NK-92 (cell line): ENCODE results near the gene CCDC188.

Experiments
- DNase-seq: peaks from one replicate; lab custom pipeline; 2025; ENCODE audit not compliant: unreplicated experiment; lab: John Stamatoyannopoulos, UW

Gene CCDC188

GRCh38 chr22:20135806-20136602, 14.9 kb downstream of the CCDC188 start:
- DNase-seq: no peak

DNA sequence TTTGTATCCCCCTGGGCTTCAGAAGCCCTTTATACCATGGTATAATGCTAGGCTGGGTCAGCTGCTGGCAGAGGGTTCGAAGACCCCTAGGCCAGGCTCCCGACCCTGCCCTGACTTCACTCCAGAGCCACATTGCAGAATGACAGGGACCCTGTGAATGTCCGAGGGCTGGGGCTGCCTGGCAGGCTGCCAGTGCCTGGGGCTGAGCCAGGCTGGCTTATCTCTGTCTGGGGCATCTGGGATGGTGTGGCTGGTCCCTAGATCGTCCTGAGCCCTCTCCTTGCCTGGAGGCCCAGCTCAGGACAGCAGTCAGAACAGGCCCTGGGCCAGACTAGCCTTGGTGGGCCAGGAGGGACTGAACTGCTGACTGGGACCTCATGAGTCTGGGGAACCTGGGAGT, 15.6 kb downstream of the CCDC188 start:
- DNase-seq: no peak

- no peak for DNase-seq
Observed at GRCh38 chr22:20133930-20134549, 16.8 kb downstream of the CCDC188 start.

GRCh38 chr22:20132686-20133246, 18.1 kb downstream of the CCDC188 start:
- DNase-seq: no peak

GRCh38 chr22:20131859-20132685, 18.8 kb downstream of the CCDC188 start:
- no peak for DNase-seq

DNA sequence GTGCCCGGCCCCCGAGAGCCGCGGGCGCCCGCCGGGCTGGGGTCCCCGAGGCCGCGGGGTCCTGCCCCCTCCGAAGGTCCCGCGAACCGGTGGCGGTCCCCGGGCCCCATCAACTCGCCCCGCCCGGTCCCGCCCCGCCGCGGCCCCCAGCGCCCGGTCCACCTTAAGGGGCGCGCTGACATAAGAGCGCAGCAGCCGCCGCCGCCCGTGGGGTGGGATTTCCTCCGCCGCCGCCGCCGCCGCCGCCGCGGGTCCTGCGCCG, 19.3 kb downstream of the CCDC188 start, which contains the start of gene ZDHHC8:
ZDHHC8 (plus strand) TSS at position 208 of the 262 bp plus-strand sequence. CDS start 144 bp downstream, outside the sequence.
- DNase-seq: no peak

- no peak for DNase-seq
Observed at GRCh38 chr22:20130731-20131596, 19.9 kb downstream of the CCDC188 start.

GRCh38 chr22:20130319-20130718, 20.5 kb downstream of the CCDC188 start:
- DNase-seq: no peak

GRCh38 chr22:20129747-20130014, 21.2 kb downstream of the CCDC188 start:
- no peak for DNase-seq

- no peak for DNase-seq
Observed at GRCh38 chr22:20128902-20129746, 21.7 kb downstream of the CCDC188 start.

- no peak for DNase-seq
Observed at GRCh38 chr22:20128619-20128901, 22.3 kb downstream of the CCDC188 start.

- DNase-seq: no peak
Observed at GRCh38 chr22:20127869-20128618, 22.8 kb downstream of the CCDC188 start.

DNA sequence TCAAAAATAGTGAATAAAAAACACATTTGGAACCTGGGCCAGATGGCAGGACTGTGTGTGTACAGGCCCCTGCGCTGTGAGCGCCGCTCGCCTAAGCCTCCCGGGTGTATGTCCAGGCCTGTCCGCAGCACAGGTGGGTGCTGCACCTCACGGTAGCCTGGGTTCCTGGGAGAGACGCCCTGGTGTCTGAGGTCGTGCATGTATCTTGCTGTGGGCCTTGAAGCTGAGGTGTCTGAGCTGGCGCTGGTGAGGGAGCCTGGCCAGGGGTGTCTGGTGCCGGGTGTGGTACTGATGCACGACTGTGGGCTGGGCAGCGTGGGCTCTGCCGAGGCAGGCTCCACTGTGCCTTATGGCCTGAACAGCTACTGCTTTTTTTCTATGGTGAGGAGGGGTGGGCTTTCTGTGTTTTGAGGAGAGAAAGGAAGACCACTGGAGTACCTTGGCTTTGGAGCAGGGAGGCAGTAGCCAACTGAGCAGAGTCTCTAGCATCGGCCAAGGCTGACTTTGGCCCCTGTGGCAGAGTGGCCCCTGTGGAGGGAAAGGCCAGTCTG, 23.5 kb downstream of the CCDC188 start:
- no peak for DNase-seq

- no peak for DNase-seq
Observed at GRCh38 chr22:20126284-20127029, 24.4 kb downstream of the CCDC188 start.

DNA sequence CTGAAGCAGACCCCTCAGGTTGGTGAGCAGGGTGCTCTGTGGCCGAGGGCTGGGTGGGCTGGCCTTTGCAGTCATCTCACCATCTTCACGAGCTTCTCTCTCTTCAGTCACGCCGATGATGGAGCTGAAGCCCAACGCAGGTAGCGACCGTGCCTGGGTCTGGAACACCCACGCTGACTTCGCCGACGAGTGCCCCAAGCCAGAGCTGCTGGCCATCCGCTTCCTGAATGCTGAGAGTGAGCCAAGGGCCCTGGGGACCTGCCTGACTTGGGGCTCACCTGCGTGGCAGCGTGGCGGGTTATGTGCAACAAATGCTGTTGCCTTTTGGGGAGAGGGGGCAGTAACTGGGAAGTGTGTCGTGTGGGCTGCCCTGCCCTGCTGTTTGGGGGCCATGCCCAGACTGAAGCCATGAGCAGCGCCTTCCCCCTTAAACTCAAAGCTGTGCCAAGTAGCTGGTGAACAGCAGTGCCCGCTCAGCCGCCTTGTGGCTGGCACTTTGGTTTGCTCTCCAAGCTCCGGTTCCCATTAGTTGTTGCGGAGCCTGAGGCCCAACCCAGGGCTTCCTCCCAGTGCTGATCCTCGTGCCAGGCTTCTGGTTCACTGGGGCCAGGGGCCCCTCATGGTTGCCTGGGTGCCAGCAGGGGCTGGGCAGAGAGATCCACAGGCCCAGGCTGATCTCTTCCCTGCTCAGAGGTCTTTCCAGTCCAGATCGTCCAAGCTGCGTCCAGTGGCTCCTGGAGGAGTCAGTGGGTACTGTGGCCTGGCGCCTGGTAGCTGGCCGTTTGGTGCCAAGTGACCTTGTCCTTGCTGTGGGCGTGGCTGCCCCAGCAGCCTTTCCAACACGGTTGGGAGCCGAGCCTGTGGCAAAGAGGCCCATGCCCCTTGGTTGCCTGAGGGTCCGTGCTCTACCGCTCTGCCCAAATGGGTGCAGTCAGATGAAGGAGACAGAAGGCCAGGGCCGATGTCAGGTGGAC, 25.4 kb downstream of the CCDC188 start:
- no peak for DNase-seq

GRCh38 chr22:20124083-20124787, 26.6 kb downstream of the CCDC188 start:
- DNase-seq: no peak
